CD4-positive, alpha-beta T cell treated with Interleukin-4 for 1 hour (primary cell): ENCODE results near the gene CENPX.
A peak's percentile ranks its signal among the peaks of the same experiment; 100 is the strongest.

ENCODE experiments used
- DNase-seq, 2 donors: peaks; one replicate each; pipeline ENCODE4 v3.0.0-alpha.2; 2020 to 2022

The CENPX gene

GRCh38 chr17:81976332-81977210 is 46.1 kb downstream of the CENPX start:
- peak; percentile 17 to 32 for DNase-seq

GRCh38 chr17:81973432-81973831 is 49.2 kb downstream of the CENPX start:
- DNase-seq = no peak

GRCh38 chr17:81968850-81969812 is 53.5 kb downstream of the CENPX start:
- DNase-seq = no peak
